GM18520 (cell line): ENCODE data around the gene CFAP119.

ENCODE experiments used
- ATAC-seq: cut with Tn5 transposase; IDR thresholded peaks from one replicate; pipeline ENCODE4 v1.9.1; 2021; ENCODE audit not compliant: unreplicated experiment

The CFAP119 gene

GRCh38 chr16:30715750-30716445, 46.0 kb downstream of the CFAP119 start:
- no peak for ATAC-seq

GRCh38 chr16:30711712-30712111, 50.1 kb downstream of the CFAP119 start:
- no peak for ATAC-seq

GRCh38 chr16:30710971-30711370, 50.9 kb downstream of the CFAP119 start:
- ATAC-seq: no peak
